Cardiac fibroblast (primary cell): ENCODE results near the gene ABCB1.

Experiments used
- DNase-seq, 2 donors: peaks; one replicate each; pipeline versions ENCODE4 v3.0.0 to v3.0.0-alpha.2; 2010; ENCODE audit warnings: low read depth in 2 of 2
- H3K4me3 ChIP-seq, 2 donors: replicated peaks in 1 of 2; 1 replicate in 1 of 2; 2 replicates in 1 of 2; pipeline ENCODE4 v1.5.1; 2011; ENCODE audit warnings: low read depth in 2 of 2, low read length in 2 of 2, mild to moderate bottlenecking in 2 of 2, moderate library complexity in 1 of 2
- CTCF ChIP-seq: IDR thresholded peaks from one replicate; pipeline ENCODE4 v1.5.1; 2011; ENCODE audit warnings: low read depth, mild to moderate bottlenecking, low read length, inconsistent platforms

Gene ABCB1

GRCh38 chr7:87480386-87480785 lies 120.3 kb downstream of the ABCB1 start:
- no peak overlapping the region for H3K4me3 ChIP-seq
- no peak for DNase-seq
- no peak for TF ChIP-seq CTCF

- H3K4me3 ChIP-seq: no peak overlapping the region
- TF ChIP-seq CTCF: no peak
- no peak for DNase-seq
Measured at GRCh38 chr7:87479951-87480350, 120.7 kb downstream of the ABCB1 start.

- DNase-seq: no peak
- TF ChIP-seq CTCF: no peak
- H3K4me3 ChIP-seq: no peak overlapping the region
Measured at GRCh38 chr7:87476179-87476557, 124.5 kb downstream of the ABCB1 start.

- no peak for TF ChIP-seq CTCF
- peak within 1 kb of the TSS; percentile 6 to 22 for H3K4me3 ChIP-seq
- DNase-seq: no peak
Measured at GRCh38 chr7:87475359-87476178, 125.1 kb downstream of the ABCB1 start, which contains the start of gene ABCB4. ABCB4 (minus strand) TSS chr7:87475680; CDS start chr7:87475465, 215 bp downstream.

GRCh38 chr7:87474533-87475358 lies 125.9 kb downstream of the ABCB1 start:
- TF ChIP-seq CTCF: no peak
- DNase-seq: peak in 1 of 2 donors; percentile 26
- peak overlapping the region in 1 of 2 donors; percentile 6 for H3K4me3 ChIP-seq

- TF ChIP-seq CTCF: no peak
- no peak for DNase-seq
- H3K4me3 ChIP-seq: no peak overlapping the region
Measured at GRCh38 chr7:87473986-87474385, 126.7 kb downstream of the ABCB1 start.
